Measurements from ENCODE around the gene SLC30A4. TPM values are rescaled to one million over a fixed set of nuclear protein-coding genes. Genes with fewer than 3 reads are reported as not detected.

Gene SLC30A4
- total RNA-seq, 2 experiments from 2014 or later = 2.1 to 2.3 TPM

DNA sequence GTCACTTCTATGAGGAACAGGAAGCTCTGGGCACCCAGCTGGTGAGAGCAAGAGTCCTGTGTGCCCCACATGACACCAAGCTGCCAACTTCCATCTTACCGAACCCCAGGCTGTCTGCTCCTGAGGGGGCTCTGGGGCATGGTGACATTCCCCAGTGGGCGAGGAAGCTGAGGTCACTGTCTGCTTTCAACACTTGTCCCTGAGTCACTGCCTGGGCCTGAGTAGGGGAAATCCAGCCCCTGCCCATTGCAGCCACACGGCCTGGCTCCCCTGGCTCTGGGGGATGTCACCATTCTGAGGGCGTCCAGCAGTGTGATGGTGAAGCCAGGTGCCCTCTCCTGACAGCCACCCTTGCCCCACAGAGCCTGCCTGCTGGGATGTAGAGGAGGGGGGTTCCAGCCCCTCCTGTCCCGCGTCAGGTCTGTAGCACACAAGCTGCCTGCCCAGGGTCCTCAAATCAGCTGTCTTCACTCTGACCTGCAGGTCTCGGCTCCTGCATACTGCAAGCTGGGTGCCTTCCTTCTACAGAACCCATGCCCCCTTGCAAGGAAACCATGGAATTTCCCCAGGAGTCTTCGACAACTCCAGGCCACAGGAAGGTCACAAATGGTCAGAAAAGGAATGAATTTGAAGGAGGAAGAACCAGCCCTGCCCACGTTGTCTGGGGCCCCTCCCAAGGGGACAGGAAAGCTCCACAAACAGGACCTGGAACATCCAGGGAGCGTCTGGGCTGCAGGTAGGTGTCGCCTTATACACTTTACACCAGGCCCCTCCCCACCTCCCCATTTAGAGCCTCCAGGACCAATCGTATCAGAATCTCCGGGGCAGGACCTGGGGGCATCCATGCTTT, 74.3 kb downstream of the SLC30A4 start:
- POLR2A ChIA-PET = no interaction called here
- Mint-ChIP-seq H3K4me3 (no peak overlapping the region), H3K36me3 (ENCODE audit: low read depth) (peaks cover 5% of the 10 kb centered on the region), H3K4me1 (ENCODE audit: low read depth) (no peaks in the 10 kb centered on the region), H3K27ac (no peak overlapping the region), H3K9me3 (ENCODE audit: insufficient read depth) (peaks cover 3% of the 10 kb centered on the region), H3K27me3 (ENCODE audit: low read depth) (peaks cover 7% of the 10 kb centered on the region)
- no peak for ATAC-seq
- no peak for DNase-seq
- CTCF ChIA-PET = interaction anchor here (5.0 kb wide), 1 partner anchor 18 kb away, joined by 30 read pairs; no protein-coding TSS in a partner anchor

DNA sequence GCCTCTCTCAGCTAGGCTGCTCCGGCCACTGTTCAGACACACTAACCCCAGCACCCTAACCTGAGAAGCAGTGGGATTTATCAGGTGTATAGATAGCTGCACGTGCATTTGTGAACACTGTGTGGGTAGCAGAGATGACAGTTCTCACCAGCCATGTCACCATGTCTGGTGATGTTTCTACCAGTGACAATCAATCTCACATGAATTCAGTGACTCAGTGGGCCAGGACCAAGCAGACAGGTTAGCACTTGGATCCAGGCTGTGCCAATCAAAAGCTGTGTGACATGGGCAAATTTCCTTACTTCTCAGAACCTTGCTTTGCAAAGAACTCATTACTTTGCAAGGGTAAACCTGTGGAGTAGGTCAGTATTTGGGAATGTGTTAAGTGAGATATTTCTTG, 78.9 kb downstream of the SLC30A4 start:
- Mint-ChIP-seq H3K27me3 (ENCODE audit: low read depth) (peaks cover 9% of the 10 kb centered on the region), H3K9me3 (ENCODE audit: insufficient read depth) (no peaks in the 10 kb centered on the region), H3K4me3 (no peak overlapping the region), H3K36me3 (ENCODE audit: low read depth) (no peaks in the 10 kb centered on the region), H3K27ac (no peak overlapping the region), H3K4me1 (ENCODE audit: low read depth) (no peaks in the 10 kb centered on the region)
- ChIA-PET POLR2A (no interaction called here), CTCF (interaction anchor here (0.7 kb wide), 1 partner anchor 11 kb away, joined by 5 read pairs; no protein-coding TSS in a partner anchor)
- DNase-seq (no peak), ATAC-seq (no peak)

DNA sequence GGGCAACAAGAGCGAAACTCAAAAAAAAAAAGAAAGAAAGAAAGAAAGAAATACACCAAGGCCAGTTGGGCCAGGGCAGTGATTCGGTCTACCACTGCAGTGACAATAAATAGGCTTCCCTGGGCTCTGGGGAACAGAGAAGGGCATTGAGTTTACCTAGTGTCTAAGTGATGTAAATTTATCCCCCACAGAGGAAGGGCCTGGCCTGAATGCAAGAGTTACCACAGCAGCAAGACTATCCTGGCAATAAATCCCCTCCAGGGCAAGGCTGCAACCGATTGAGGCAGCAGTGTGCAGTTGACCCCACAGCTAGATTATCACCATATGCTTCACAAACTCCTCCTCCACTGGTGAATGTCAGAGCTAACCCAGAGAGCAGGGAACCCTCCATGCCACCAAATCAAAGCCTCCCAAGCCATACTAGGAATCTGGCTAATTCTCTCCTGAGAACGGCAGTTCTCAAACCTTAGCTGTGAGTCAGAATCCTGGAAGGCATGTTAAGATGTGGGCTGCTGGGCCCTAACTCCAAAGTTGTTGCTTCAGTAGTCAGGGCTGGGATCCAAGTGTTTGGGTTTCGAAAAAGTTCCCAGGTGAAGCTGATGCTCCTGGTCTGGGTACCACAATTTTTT, 79.9 kb downstream of the SLC30A4 start:
- H3K27ac Mint-ChIP-seq = no peak overlapping the region
- no peaks in the 10 kb centered on the region for H3K9me3 Mint-ChIP-seq (ENCODE audit: insufficient read depth)
- ChIA-PET POLR2A (no interaction called here), CTCF (interaction anchor here (0.9 kb wide), 1 partner anchor 171 kb away, joined by 3 read pairs; no protein-coding TSS in a partner anchor)
- no peaks in the 10 kb centered on the region for H3K36me3 Mint-ChIP-seq (ENCODE audit: low read depth)
- peaks cover 12% of the 10 kb centered on the region for H3K27me3 Mint-ChIP-seq (ENCODE audit: low read depth)
- DNase-seq (no peak), ATAC-seq (no peak)
- no peaks in the 10 kb centered on the region for H3K4me1 Mint-ChIP-seq (ENCODE audit: low read depth)
- no peak overlapping the region for H3K4me3 Mint-ChIP-seq

DNA sequence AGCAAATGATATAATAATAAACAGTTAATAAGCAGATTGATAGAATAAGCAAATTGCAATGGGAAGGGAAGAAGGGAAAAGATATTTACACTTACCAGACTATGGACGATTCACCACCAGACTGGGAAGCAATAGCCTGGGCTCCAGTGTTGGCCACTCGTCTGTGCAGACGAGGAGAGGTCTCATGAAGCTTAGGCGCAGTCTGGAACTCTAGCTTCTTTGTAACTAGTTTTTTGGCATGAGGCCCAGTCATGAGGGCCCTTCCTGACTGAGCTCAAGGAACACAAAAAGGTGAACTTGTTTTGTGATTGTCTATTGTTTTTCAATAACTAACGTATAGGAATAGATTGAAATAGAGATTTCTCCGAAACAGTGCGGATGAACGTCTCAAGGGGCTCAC, 80.9 kb downstream of the SLC30A4 start:
- POLR2A ChIA-PET = no interaction called here
- Mint-ChIP-seq H3K27ac (no peak overlapping the region), H3K27me3 (ENCODE audit: low read depth) (peaks cover 11% of the 10 kb centered on the region), H3K4me1 (ENCODE audit: low read depth) (no peaks in the 10 kb centered on the region), H3K4me3 (no peak overlapping the region), H3K9me3 (ENCODE audit: insufficient read depth) (no peaks in the 10 kb centered on the region), H3K36me3 (ENCODE audit: low read depth) (no peaks in the 10 kb centered on the region)
- DNase-seq (no peak), ATAC-seq (no peak)
- CTCF ChIA-PET = no interaction called here

DNA sequence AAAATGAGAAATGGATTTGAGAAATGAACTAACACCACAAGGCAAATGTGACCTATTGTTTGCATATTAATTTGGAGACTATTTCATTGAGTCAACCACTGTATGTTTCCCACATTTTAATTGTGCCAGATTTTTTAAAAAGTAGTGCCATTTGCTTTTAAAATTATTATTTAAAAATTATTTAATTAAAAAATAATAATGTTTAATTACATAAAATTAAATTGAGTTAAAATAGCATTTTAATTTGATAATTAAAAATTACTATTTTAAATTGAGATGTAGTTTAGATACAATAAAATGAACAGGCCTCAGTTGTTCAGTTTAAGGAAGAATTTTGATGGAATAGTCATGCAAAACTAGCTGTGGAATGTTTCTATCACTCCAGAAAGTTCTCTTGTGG, 81.5 kb downstream of the SLC30A4 start:
- Mint-ChIP-seq H3K36me3 (ENCODE audit: low read depth) (no peaks in the 10 kb centered on the region), H3K27ac (no peak overlapping the region), H3K27me3 (ENCODE audit: low read depth) (peaks cover 9% of the 10 kb centered on the region), H3K4me3 (no peak overlapping the region), H3K9me3 (ENCODE audit: insufficient read depth) (no peaks in the 10 kb centered on the region), H3K4me1 (ENCODE audit: low read depth) (no peaks in the 10 kb centered on the region)
- DNase-seq = no peak
- CTCF ChIA-PET = no interaction called here
- POLR2A ChIA-PET = no interaction called here
- ATAC-seq = no peak

DNA sequence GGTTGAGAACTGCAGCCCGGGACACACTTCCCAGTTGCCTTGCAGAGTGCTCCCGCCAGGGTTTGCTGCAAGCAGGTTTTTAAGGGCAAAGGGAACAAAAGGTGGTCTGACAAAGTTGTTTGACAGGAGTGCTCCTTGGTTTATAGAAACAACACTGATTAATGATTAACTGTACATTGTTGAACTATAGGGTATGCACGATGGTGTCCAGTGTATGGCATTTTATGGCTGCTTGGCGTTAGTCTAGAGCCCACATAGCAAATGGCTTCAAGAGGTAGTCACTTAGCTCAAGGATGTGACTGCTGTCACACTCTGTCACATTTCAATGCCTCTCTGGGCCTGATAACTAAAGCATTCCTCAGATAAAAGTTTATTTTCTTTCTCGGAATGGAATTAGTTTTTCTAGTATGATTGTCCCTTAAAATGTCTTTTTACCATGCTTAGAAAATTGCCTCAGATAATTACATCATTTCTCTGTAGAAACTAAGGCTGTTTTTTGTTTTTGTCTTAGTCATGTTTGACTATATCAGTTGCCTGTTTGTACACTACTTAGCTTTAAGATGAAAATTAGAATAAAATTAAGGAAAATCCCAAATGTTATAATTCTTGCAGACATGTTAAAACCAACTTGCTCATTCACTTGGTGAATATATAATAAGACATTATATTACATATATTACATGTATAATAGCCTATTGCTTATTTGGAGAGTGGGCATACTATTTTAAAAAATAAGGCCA, 82.9 kb downstream of the SLC30A4 start:
- Mint-ChIP-seq H3K9me3 (ENCODE audit: insufficient read depth) (no peaks in the 10 kb centered on the region), H3K27ac (no peak overlapping the region), H3K4me3 (no peak overlapping the region), H3K4me1 (ENCODE audit: low read depth) (no peaks in the 10 kb centered on the region), H3K27me3 (ENCODE audit: low read depth) (peaks cover 9% of the 10 kb centered on the region), H3K36me3 (ENCODE audit: low read depth) (no peaks in the 10 kb centered on the region)
- POLR2A ChIA-PET = no interaction called here
- ATAC-seq = no peak
- CTCF ChIA-PET = interaction anchor here (1.6 to 5.8 kb wide), 2 partner anchors 9 to 18 kb away, joined by 9 to 31 read pairs; no protein-coding TSS in a partner anchor
- DNase-seq = no peak

DNA sequence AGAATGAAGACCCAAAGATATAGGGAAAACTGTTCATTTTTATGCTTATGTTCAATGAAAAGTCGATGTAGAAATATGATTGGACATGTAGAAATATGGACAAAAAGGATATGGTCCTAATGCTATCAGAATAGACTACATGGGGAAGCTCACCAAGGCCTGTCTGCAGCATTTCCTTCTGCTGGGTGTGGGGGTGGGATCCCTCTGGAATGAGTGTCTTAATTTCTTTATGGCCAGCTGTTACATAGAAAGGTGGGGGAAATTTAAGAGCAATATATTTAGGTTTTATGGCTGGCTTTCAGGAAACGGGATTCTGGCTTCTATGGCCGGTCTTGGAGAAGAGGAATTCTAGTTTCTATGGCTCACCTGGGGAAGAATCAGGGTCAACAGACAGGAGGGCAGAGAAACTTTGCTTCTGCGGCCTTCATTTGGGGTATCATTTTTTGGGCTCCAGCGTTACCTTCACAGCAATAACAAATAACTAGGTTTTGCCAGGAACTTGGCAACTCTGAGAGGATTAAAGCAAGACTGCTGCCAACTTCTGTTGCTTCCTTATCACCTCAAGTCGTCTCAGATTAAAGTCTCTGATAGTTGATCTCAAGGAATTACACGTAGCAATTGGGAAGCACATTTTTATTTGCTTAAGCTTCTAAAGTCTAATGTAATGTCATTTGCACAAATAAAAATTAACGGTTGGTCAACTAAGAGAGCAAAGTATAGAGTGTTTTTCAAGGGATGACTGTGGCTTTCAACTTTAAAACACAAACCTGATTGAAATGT, 87.2 kb downstream of the SLC30A4 start:
- peaks cover 6% of the 10 kb centered on the region for H3K4me1 Mint-ChIP-seq (ENCODE audit: low read depth)
- no peak for ATAC-seq
- no peak for DNase-seq
- no peaks in the 10 kb centered on the region for H3K36me3 Mint-ChIP-seq (ENCODE audit: low read depth)
- H3K27ac Mint-ChIP-seq = no peak overlapping the region
- CTCF ChIA-PET = interaction anchor here (0.8 to 5.8 kb wide), 3 partner anchors 9 to 178 kb away, joined by 3 to 31 read pairs (median 3); no protein-coding TSS in a partner anchor
- H3K4me3 Mint-ChIP-seq = no peak overlapping the region
- H3K27me3 Mint-ChIP-seq (ENCODE audit: low read depth) = peaks cover 33% of the 10 kb centered on the region
- H3K9me3 Mint-ChIP-seq (ENCODE audit: insufficient read depth) = no peaks in the 10 kb centered on the region
- POLR2A ChIA-PET = no interaction called here

DNA sequence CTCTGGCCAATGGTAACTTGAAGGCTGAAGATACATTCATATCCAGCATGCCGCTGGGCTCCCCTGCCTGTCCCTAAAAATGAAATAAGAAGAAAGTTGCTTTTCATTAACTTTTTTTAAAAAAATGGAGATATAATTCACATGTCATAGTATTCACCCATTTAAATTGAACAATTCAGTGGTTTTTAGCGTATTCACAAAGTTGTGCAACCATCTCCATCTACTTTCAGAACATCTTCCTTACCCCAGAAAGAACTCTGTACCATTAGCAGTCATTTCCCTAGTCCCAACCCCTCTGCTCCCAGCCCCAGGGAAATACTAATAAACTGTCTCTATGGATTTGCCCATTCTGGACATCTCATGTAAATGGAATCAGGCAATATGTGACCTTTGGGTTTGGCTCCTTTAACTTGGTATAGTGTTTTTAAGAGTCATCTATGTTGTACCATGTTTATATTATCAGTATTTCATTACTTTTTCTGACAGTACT, 88.4 kb downstream of the SLC30A4 start:
- H3K9me3 Mint-ChIP-seq (ENCODE audit: insufficient read depth) = no peaks in the 10 kb centered on the region
- no peaks in the 10 kb centered on the region for H3K36me3 Mint-ChIP-seq (ENCODE audit: low read depth)
- ChIA-PET POLR2A (no interaction called here), CTCF (interaction anchor here (1.9 to 5.8 kb wide), 2 partner anchors 20 to 22 kb away, joined by 4 to 202 read pairs; no protein-coding TSS in a partner anchor)
- ATAC-seq (no peak), DNase-seq (no peak)
- no peak overlapping the region for H3K4me3 Mint-ChIP-seq
- peaks cover 10% of the 10 kb centered on the region for H3K4me1 Mint-ChIP-seq (ENCODE audit: low read depth)
- H3K27ac Mint-ChIP-seq = no peak overlapping the region
- H3K27me3 Mint-ChIP-seq (ENCODE audit: low read depth) = peaks cover 33% of the 10 kb centered on the region

DNA sequence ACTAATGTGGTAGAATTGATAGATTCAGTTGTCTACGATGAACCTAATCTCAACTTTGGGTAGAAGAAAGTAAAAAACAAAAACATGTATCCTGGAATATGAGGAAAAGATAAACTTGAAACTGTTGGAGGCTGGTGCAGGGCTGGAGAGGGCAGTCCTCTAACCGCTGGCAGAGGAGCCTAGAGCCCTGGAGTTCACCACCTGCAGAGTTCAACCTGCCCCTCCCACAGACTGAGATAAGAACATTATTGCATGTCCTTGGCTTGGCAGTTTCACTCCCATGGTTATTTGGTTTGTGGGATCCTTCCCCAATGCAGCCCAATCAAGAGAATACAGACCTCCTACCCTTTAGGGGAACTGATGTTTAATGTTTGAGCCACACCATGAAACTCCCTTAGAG, 91.0 kb downstream of the SLC30A4 start:
- H3K27ac Mint-ChIP-seq = no peak overlapping the region
- no peak overlapping the region for H3K4me3 Mint-ChIP-seq
- H3K36me3 Mint-ChIP-seq (ENCODE audit: low read depth) = no peaks in the 10 kb centered on the region
- DNase-seq (no peak), ATAC-seq (no peak)
- ChIA-PET CTCF (interaction anchor here (0.9 to 5.8 kb wide), 10 partner anchors 15 to 268 kb away, joined by 3 to 202 read pairs (median 8); a partner anchor contains a TSS), POLR2A (no interaction called here)
- peaks cover 31% of the 10 kb centered on the region for H3K27me3 Mint-ChIP-seq (ENCODE audit: low read depth)
- peaks cover 10% of the 10 kb centered on the region for H3K4me1 Mint-ChIP-seq (ENCODE audit: low read depth)
- no peaks in the 10 kb centered on the region for H3K9me3 Mint-ChIP-seq (ENCODE audit: insufficient read depth)

DNA sequence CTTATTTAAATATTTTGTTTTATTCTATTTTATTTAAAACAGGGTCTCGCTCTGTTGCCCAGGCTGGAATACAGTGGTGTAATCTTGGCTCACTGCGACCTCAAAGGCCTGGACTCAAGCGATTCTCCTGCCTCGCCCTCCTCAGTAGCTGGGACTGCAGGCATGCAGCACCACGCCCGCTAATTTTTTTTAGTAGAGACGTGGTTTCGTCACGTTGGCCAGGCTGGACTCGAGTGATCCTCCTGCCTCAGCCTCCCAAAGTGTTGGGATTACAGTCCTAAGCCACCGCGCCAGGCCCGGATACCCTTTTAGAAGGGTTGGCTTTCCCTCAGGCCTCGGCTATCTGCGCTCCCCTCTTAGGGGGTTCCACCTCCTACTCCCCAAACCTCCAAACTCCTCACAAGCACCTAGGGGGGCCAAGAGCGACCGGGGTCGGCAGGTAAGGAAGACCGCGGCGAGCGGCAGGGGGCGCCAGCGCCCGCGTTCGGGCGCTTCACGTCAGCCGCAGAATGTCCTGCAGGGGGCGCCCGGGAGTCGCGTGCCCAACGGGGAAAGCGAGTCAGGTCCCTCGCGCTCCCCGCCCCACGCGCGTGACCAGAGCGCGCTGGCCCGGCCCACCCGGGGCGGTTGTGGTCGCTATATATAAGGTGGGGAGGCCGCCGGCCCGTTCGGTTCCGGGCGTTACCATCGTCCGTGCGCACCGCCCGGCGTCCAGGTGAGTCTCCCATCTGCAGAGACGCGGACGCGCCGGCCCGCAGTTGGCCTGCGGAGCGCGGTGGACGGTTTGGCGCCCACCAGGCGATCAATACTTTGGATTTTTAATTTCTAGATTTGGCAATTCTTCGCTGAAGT, 92.4 kb downstream of the SLC30A4 start:
- H3K27ac Mint-ChIP-seq = no peak overlapping the region
- H3K36me3 Mint-ChIP-seq (ENCODE audit: low read depth) = no peaks in the 10 kb centered on the region
- H3K4me3 Mint-ChIP-seq = peak overlapping the region; percentile 57
- no peaks in the 10 kb centered on the region for H3K9me3 Mint-ChIP-seq (ENCODE audit: insufficient read depth)
- H3K27me3 Mint-ChIP-seq (ENCODE audit: low read depth) = peaks cover 28% of the 10 kb centered on the region
- peak; percentile 94 for ATAC-seq
- POLR2A ChIA-PET = no interaction called here
- DNase-seq = peak; percentile 89
- CTCF ChIA-PET = interaction anchor here (0.7 to 5.8 kb wide), 31 partner anchors 8 to 267 kb away, joined by 3 to 202 read pairs (median 5); partner anchors contain the start of gene BLOC1S6
- peaks cover 10% of the 10 kb centered on the region for H3K4me1 Mint-ChIP-seq (ENCODE audit: low read depth)
